Measurements from ENCODE around the gene MTG2.

Gene MTG2

GRCh38 chr20:62243106-62243505 lies 60.3 kb downstream of the MTG2 start:
- DNase-seq = no peak
- no peak overlapping the region for H3K4me3 Mint-ChIP-seq
- peaks cover 65% of the 10 kb centered on the region for H3K4me1 Mint-ChIP-seq
- no peak for ATAC-seq
- H3K27me3 Mint-ChIP-seq = no peaks in the 10 kb centered on the region
- no peak overlapping the region for H3K27ac Mint-ChIP-seq
- H3K9me3 Mint-ChIP-seq = no peaks in the 10 kb centered on the region

- no peak for DNase-seq
- H3K9me3 Mint-ChIP-seq = no peaks in the 10 kb centered on the region
- H3K27ac Mint-ChIP-seq = peak overlapping the region in 1 of 2 donors; percentile 93
- H3K27me3 Mint-ChIP-seq = no peaks in the 10 kb centered on the region
- H3K4me1 Mint-ChIP-seq = peaks cover 65% of the 10 kb centered on the region
- peak overlapping the region in 1 of 2 donors; percentile 44 for H3K4me3 Mint-ChIP-seq
- no peak for ATAC-seq
Observed at GRCh38 chr20:62243906-62244515, 61.2 kb downstream of the MTG2 start.

GRCh38 chr20:62244644-62245108 lies 61.8 kb downstream of the MTG2 start:
- Mint-ChIP-seq H3K27me3 (no peaks in the 10 kb centered on the region), H3K4me1 (peaks cover 58% of the 10 kb centered on the region), H3K9me3 (no peaks in the 10 kb centered on the region), H3K27ac (peak overlapping the region in 1 of 2 donors; percentile 93), H3K4me3 (no peak overlapping the region)
- no peak for ATAC-seq
- no peak for DNase-seq

- Mint-ChIP-seq H3K4me1 (peaks cover 55% of the 10 kb centered on the region), H3K27ac (no peak overlapping the region), H3K27me3 (no peaks in the 10 kb centered on the region), H3K4me3 (no peak overlapping the region), H3K9me3 (no peaks in the 10 kb centered on the region)
- no peak for DNase-seq
- ATAC-seq = no peak
Observed at GRCh38 chr20:62245911-62246280, 63.1 kb downstream of the MTG2 start.

GRCh38 chr20:62246431-62246830 lies 63.6 kb downstream of the MTG2 start:
- Mint-ChIP-seq H3K4me1 (peaks cover 51% of the 10 kb centered on the region), H3K27ac (no peak overlapping the region), H3K4me3 (no peak overlapping the region), H3K9me3 (no peaks in the 10 kb centered on the region), H3K27me3 (no peaks in the 10 kb centered on the region)
- ATAC-seq (no peak), DNase-seq (no peak)

- H3K4me1 Mint-ChIP-seq = peaks cover 45% of the 10 kb centered on the region
- H3K27me3 Mint-ChIP-seq = no peaks in the 10 kb centered on the region
- no peak overlapping the region for H3K4me3 Mint-ChIP-seq
- ATAC-seq = no peak
- peak overlapping the region in 1 of 2 donors; percentile 86 for H3K27ac Mint-ChIP-seq
- no peaks in the 10 kb centered on the region for H3K9me3 Mint-ChIP-seq
- no peak for DNase-seq
Observed at GRCh38 chr20:62246872-62247652, 64.2 kb downstream of the MTG2 start.

- Mint-ChIP-seq H3K9me3 (no peaks in the 10 kb centered on the region), H3K4me3 (no peak overlapping the region), H3K27ac (no peak overlapping the region), H3K4me1 (peaks cover 44% of the 10 kb centered on the region), H3K27me3 (no peaks in the 10 kb centered on the region)
- no peak for DNase-seq
- ATAC-seq = no peak
Observed at GRCh38 chr20:62248890-62249560, 66.2 kb downstream of the MTG2 start.

GRCh38 chr20:62252342-62252966 lies 69.6 kb downstream of the MTG2 start:
- Mint-ChIP-seq H3K4me3 (no peak overlapping the region), H3K9me3 (no peaks in the 10 kb centered on the region), H3K27ac (no peak overlapping the region), H3K4me1 (peaks cover 20% of the 10 kb centered on the region), H3K27me3 (no peaks in the 10 kb centered on the region)
- ATAC-seq (no peak), DNase-seq (no peak)
